Measurements from ENCODE around the gene KBTBD4. TPM values are rescaled to one million over a fixed set of nuclear protein-coding genes. Genes with fewer than 3 reads are reported as not detected.

KBTBD4 gene
- total RNA-seq, 1 donor from 2014 or later, result 11.1 TPM

DNA sequence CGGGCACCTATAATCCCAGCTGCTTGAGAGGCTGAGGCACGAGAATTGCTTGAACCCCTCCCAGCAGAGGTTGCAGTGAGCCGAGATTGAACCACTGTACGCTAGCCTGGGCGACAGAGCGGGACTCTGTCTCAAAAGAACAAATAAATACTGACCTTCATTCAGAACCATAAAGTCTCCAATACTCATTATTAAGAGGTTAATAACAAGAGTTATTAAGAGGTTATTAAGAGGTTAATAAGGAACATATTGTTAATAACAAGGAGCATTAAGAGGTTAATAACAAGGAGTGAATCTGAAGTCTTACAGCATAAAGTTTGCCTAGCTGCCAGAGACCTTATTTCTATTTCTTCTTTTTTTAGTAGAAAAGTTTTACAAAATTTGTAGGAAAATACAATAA is 33.5 kb downstream of the KBTBD4 start:
- TF ChIP-seq, protein P1, sequence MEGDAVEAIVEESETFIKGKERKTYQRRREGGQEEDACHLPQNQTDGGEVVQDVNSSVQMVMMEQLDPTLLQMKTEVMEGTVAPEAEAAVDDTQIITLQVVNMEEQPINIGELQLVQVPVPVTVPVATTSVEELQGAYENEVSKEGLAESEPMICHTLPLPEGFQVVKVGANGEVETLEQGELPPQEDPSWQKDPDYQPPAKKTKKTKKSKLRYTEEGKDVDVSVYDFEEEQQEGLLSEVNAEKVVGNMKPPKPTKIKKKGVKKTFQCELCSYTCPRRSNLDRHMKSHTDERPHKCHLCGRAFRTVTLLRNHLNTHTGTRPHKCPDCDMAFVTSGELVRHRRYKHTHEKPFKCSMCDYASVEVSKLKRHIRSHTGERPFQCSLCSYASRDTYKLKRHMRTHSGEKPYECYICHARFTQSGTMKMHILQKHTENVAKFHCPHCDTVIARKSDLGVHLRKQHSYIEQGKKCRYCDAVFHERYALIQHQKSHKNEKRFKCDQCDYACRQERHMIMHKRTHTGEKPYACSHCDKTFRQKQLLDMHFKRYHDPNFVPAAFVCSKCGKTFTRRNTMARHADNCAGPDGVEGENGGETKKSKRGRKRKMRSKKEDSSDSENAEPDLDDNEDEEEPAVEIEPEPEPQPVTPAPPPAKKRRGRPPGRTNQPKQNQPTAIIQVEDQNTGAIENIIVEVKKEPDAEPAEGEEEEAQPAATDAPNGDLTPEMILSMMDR (IDR thresholded peaks at IDR 0.05; ENCODE audit: partially characterized antibody, unreplicated experiment), result no peak
- peaks cover 3% of the 10 kb centered on the region for H3K9me3 Mint-ChIP-seq (ENCODE audit: unreplicated experiment)
- H3K4me1 Mint-ChIP-seq (ENCODE audit: low read depth, unreplicated experiment), result peaks cover 11% of the 10 kb centered on the region
- H3K27ac Mint-ChIP-seq (ENCODE audit: unreplicated experiment), result no peak overlapping the region
- H3K36me3 Mint-ChIP-seq (ENCODE audit: unreplicated experiment), result no peaks in the 10 kb centered on the region
- no peak for DNase-seq
- H3K27me3 Mint-ChIP-seq (ENCODE audit: unreplicated experiment), result no peaks in the 10 kb centered on the region
- H3K4me3 Mint-ChIP-seq (ENCODE audit: unreplicated experiment), result no peak overlapping the region

- H3K27ac Mint-ChIP-seq (ENCODE audit: unreplicated experiment), result peak overlapping the region; percentile 33
- H3K4me3 Mint-ChIP-seq (ENCODE audit: unreplicated experiment), result no peak overlapping the region
- no peaks in the 10 kb centered on the region for H3K36me3 Mint-ChIP-seq (ENCODE audit: unreplicated experiment)
- TF ChIP-seq, protein P1 (IDR thresholded peaks at IDR 0.05; ENCODE audit: partially characterized antibody, unreplicated experiment), result no peak
- no peaks in the 10 kb centered on the region for H3K27me3 Mint-ChIP-seq (ENCODE audit: unreplicated experiment)
- H3K4me1 Mint-ChIP-seq (ENCODE audit: low read depth, unreplicated experiment), result peaks cover 14% of the 10 kb centered on the region
- DNase-seq, result no peak
- peaks cover 1% of the 10 kb centered on the region for H3K9me3 Mint-ChIP-seq (ENCODE audit: unreplicated experiment)
Measured at GRCh38 chr11:47541070-47541469, 37.7 kb downstream of the KBTBD4 start.

- H3K27ac Mint-ChIP-seq (ENCODE audit: unreplicated experiment), result no peak overlapping the region
Measured at GRCh38 chr11:47539681-47540039, 39.1 kb downstream of the KBTBD4 start.

DNA sequence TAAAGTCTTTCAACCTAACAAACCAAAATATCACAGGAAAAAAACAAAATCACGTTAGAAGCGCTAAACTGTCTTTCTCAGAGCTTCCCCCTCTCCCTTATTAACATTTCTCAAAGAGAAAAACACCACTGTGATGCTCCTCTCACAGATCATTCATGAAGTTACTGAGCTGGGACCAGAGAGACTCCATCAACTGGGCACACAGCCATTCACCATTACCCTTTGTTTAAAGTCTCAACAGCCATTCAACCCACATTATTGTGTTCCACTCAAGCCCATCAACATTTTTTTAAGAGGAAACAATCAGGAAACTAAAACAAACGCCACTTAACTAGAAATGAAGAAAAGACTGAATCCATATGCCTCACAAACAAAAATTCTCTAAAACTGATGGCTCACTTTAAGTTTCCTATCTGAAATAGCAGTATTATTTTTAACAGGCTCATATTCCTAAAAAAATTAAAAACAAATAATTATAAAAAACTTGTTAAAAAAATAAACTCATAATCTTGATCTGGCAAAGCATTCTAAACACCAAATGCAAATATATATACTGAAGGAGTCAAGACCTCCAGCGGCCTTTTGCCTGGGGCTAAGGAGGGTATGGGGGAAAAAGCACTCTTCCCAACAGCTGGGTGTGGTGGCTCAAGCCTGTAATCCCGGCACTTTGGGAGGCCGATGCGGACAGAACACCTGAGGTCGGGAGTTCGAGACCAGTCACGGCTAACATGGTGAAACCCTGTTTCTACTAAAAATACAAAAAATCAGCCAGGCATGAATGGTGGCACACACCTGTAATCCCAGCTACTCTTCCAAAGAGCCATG is 39.8 kb downstream of the KBTBD4 start:
- Mint-ChIP-seq H3K4me3 (ENCODE audit: unreplicated experiment) (no peak overlapping the region), H3K4me1 (ENCODE audit: low read depth, unreplicated experiment) (peaks cover 18% of the 10 kb centered on the region), H3K9me3 (ENCODE audit: unreplicated experiment) (peaks cover 1% of the 10 kb centered on the region)

More at GRCh38 chr11:47539681-47540039, 39.1 kb downstream of the KBTBD4 start:
- peaks cover 20% of the 10 kb centered on the region for H3K4me1 Mint-ChIP-seq (ENCODE audit: low read depth, unreplicated experiment)
- DNase-seq, result no peak
- H3K4me3 Mint-ChIP-seq (ENCODE audit: unreplicated experiment), result no peak overlapping the region
- peaks cover 2% of the 10 kb centered on the region for H3K27me3 Mint-ChIP-seq (ENCODE audit: unreplicated experiment)
- peaks cover 1% of the 10 kb centered on the region for H3K9me3 Mint-ChIP-seq (ENCODE audit: unreplicated experiment)
- TF ChIP-seq, protein P1 (IDR thresholded peaks at IDR 0.05; ENCODE audit: partially characterized antibody, unreplicated experiment), result no peak
- H3K36me3 Mint-ChIP-seq (ENCODE audit: unreplicated experiment), result no peaks in the 10 kb centered on the region

DNA sequence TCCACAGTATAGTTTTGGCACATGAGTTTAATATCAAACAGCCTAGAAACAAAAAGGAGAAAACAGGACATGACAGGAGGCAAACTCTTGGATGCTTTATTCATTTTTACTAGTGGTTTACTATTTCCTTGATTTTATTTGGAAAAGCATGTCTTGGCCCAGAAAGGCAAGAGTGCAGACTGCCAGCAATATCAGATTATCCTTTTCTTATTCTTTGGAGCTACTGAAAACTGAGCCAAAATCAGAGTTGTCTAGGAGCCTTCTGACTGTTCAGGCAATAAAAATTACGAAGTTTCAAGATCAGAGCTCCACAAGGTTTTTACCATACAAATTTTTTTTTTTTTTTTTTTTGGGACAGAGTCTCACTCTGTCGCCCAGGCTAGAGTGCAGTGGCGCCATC is 41.9 kb downstream of the KBTBD4 start:
- Mint-ChIP-seq H3K27ac (ENCODE audit: unreplicated experiment) (no peak overlapping the region), H3K4me1 (ENCODE audit: low read depth, unreplicated experiment) (peaks cover 24% of the 10 kb centered on the region), H3K36me3 (ENCODE audit: unreplicated experiment) (no peaks in the 10 kb centered on the region), H3K27me3 (ENCODE audit: unreplicated experiment) (peaks cover 2% of the 10 kb centered on the region), H3K9me3 (ENCODE audit: unreplicated experiment) (peaks cover 1% of the 10 kb centered on the region), H3K4me3 (ENCODE audit: unreplicated experiment) (no peak overlapping the region)
- TF ChIP-seq, protein P1 (IDR thresholded peaks at IDR 0.05; ENCODE audit: partially characterized antibody, unreplicated experiment), result no peak
- DNase-seq, result no peak

More for the DNA sequence above, 39.8 kb downstream of the KBTBD4 start:
- TF ChIP-seq, protein P1 (IDR thresholded peaks at IDR 0.05; ENCODE audit: partially characterized antibody, unreplicated experiment), result no peak
- H3K27ac Mint-ChIP-seq (ENCODE audit: unreplicated experiment), result peak overlapping the region; percentile 21
- no peaks in the 10 kb centered on the region for H3K36me3 Mint-ChIP-seq (ENCODE audit: unreplicated experiment)
- H3K27me3 Mint-ChIP-seq (ENCODE audit: unreplicated experiment), result peaks cover 2% of the 10 kb centered on the region
- no peak for DNase-seq
